ENCODE data around the gene AMIGO1. TPM values are rescaled to one million over a fixed set of nuclear protein-coding genes. Genes with fewer than 3 reads are reported as not detected.

AMIGO1 gene
- total RNA-seq, 4 donors from 2014 or later = 1.0 to 10.1 (median 3.8) TPM

GRCh38 chr1:109504974-109505373 is 4.6 kb downstream of the AMIGO1 start:
- intact Hi-C loops (cut with DNase I; ENCODE audit: low total_unique reads) = no loop called here
- TF ChIP-seq CTCF (IDR thresholded peaks at IDR 0.05) (no peak), POLR2A (IDR thresholded peaks at IDR 0.05) (no peak)
- no peak overlapping the region for H3K27ac ChIP-seq
- no peaks in the 10 kb centered on the region for H3K36me3 ChIP-seq
- DNase-seq = no peak
- H3K4me3 ChIP-seq = no peak overlapping the region
- H3K27me3 ChIP-seq = no peaks in the 10 kb centered on the region
- no peaks in the 10 kb centered on the region for H3K4me1 ChIP-seq
- no peaks in the 10 kb centered on the region for H3K9me3 ChIP-seq

GRCh38 chr1:109503935-109504334 is 5.6 kb downstream of the AMIGO1 start:
- TF ChIP-seq POLR2A (IDR thresholded peaks at IDR 0.05) (no peak), CTCF (IDR thresholded peaks at IDR 0.05) (no peak)
- Histone ChIP-seq H3K4me1 (no peaks in the 10 kb centered on the region), H3K27me3 (no peaks in the 10 kb centered on the region), H3K27ac (no peak overlapping the region), H3K36me3 (no peaks in the 10 kb centered on the region), H3K9me3 (no peaks in the 10 kb centered on the region), H3K4me3 (no peak overlapping the region)
- no peak for DNase-seq
- intact Hi-C loops (cut with DNase I; ENCODE audit: low total_unique reads) = no loop called here

- H3K36me3 ChIP-seq = no peaks in the 10 kb centered on the region
- H3K4me3 ChIP-seq = no peak overlapping the region
- H3K27ac ChIP-seq = no peak overlapping the region
- H3K27me3 ChIP-seq = no peaks in the 10 kb centered on the region
- no peak for DNase-seq
- intact Hi-C loops (cut with DNase I; ENCODE audit: low total_unique reads) = no loop called here
- no peak for TF ChIP-seq CTCF (IDR thresholded peaks at IDR 0.05)
- TF ChIP-seq POLR2A (IDR thresholded peaks at IDR 0.05) = no peak
- no peaks in the 10 kb centered on the region for H3K9me3 ChIP-seq
- H3K4me1 ChIP-seq = peaks cover 0 to 5% of the 10 kb centered on the region in 2 donors
Measured at GRCh38 chr1:109502364-109502851, 7.1 kb downstream of the AMIGO1 start.

- peak overlapping the region; percentile 26 to 35 for H3K27ac ChIP-seq
- intact Hi-C loops (cut with DNase I; ENCODE audit: low total_unique reads) = no loop called here
- peaks cover 0 to 5% of the 10 kb centered on the region in 2 donors for H3K4me1 ChIP-seq
- H3K4me3 ChIP-seq = no peak overlapping the region
- H3K27me3 ChIP-seq = no peaks in the 10 kb centered on the region
- no peak for DNase-seq
- H3K9me3 ChIP-seq = no peaks in the 10 kb centered on the region
- no peak for TF ChIP-seq POLR2A (IDR thresholded peaks at IDR 0.05)
- TF ChIP-seq CTCF (IDR thresholded peaks at IDR 0.05) = no peak
- no peaks in the 10 kb centered on the region for H3K36me3 ChIP-seq
Measured at GRCh38 chr1:109501644-109502363, 7.7 kb downstream of the AMIGO1 start.

- H3K36me3 ChIP-seq = no peaks in the 10 kb centered on the region
- TF ChIP-seq POLR2A (IDR thresholded peaks at IDR 0.05) (no peak), CTCF (IDR thresholded peaks at IDR 0.05) (no peak)
- no peak overlapping the region for H3K4me3 ChIP-seq
- DNase-seq = no peak
- H3K9me3 ChIP-seq = no peaks in the 10 kb centered on the region
- H3K27ac ChIP-seq = peak overlapping the region in 1 of 2 donors; percentile 35
- H3K4me1 ChIP-seq = peaks cover 0 to 5% of the 10 kb centered on the region in 2 donors
- intact Hi-C loops (cut with DNase I; ENCODE audit: low total_unique reads) = no loop called here
- H3K27me3 ChIP-seq = no peaks in the 10 kb centered on the region
Measured at GRCh38 chr1:109500941-109501381, 8.6 kb downstream of the AMIGO1 start.
